ENCODE measurements around the gene TCP10L.

DNA sequence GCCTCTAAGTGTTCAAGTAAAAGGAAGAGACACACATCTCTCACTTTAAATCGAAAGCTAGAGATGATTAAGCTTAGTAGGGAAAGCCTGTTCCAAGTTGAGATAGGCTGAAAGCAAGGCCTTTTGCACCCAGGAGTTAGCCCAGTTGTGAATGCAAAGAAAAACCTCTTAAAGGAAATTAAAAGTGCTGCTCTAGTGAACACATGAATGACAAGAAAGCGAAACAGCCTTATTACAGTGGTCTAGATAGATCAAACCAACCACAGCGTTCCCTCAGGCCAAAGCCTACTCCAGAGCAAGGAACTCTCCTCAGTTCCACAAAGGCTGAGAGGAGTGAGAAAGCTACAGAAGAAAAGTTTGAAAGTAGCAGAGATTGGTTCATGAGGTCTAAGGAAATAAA, 14.9 kb downstream of the TCP10L start:
- TF ChIP-seq POLR2A (IDR thresholded peaks at IDR 0.05; ENCODE audit: low read length): no peak
- TF ChIP-seq GATA1 (IDR thresholded peaks at IDR 0.05; ENCODE audit: low read depth, low read length): no peak
